ENCODE data around the gene SMYD4.

GRCh38 chr17:1744551-1745512 lies 84.9 kb downstream of the SMYD4 start:
- TF ChIP-seq POLR3A (IDR thresholded peaks at IDR 0.05; ENCODE audit: borderline replicate concordance, extremely low read depth, insufficient read depth, insufficient read length) = no peak
- no peak for TF ChIP-seq USF2 (CRISPR knock-in tag; IDR thresholded peaks at IDR 0.05)
- TF ChIP-seq EZH2 (IDR thresholded peaks at IDR 0.05; ENCODE audit: borderline replicate concordance, low read depth, low read length) = no peak
- no peak for TF ChIP-seq CTCF (IDR thresholded peaks at IDR 0.05 in 2 of 3, conservative IDR thresholded peaks at IDR 0.05 in 1 of 3; ENCODE audit: insufficient read depth in 2 of 3, low read depth in 1 of 3, low read length in 3 of 3)
- TF ChIP-seq POLR2AphosphoS5 (IDR thresholded peaks at IDR 0.05; ENCODE audit: control insufficient read depth, insufficient read depth, low read depth, low read length) = no peak
- no peak for TF ChIP-seq RNF2 (IDR thresholded peaks at IDR 0.05)
- no peak for TF ChIP-seq NONO (IDR thresholded peaks at IDR 0.05; ENCODE audit: low read depth in 2 of 2, low read length in 1 of 2)
- no peak for TF ChIP-seq CEBPB (tag; IDR thresholded peaks at IDR 0.05)
- no peak for TF ChIP-seq POLR2A (conservative IDR thresholded peaks at IDR 0.05)
- no peak for TF ChIP-seq MAZ (CRISPR knock-in tag; conservative IDR thresholded peaks at IDR 0.05 in 1 of 2, IDR thresholded peaks at IDR 0.05 in 1 of 2)

Measured in K562 (cell line).